Hepatocyte (in vitro differentiated cells): ENCODE data around the gene SFN.

Source experiments
- CTCF ChIP-seq: fragments of 200-600 bp; sonication (generic); IDR thresholded peaks from 2 replicates; pipeline ENCODE4 v1.5.1; 2016; ENCODE audit warnings: antibody characterized with exemption, mild to moderate bottlenecking; ENCODE audit not compliant: poor library complexity
- EZH2 ChIP-seq: fragments of 200-600 bp; sonication (generic); IDR thresholded peaks from 2 replicates; pipeline ENCODE4 v1.6.1; 2016; ENCODE audit warnings: antibody characterized with exemption, mild to moderate bottlenecking, borderline replicate concordance

DNA sequence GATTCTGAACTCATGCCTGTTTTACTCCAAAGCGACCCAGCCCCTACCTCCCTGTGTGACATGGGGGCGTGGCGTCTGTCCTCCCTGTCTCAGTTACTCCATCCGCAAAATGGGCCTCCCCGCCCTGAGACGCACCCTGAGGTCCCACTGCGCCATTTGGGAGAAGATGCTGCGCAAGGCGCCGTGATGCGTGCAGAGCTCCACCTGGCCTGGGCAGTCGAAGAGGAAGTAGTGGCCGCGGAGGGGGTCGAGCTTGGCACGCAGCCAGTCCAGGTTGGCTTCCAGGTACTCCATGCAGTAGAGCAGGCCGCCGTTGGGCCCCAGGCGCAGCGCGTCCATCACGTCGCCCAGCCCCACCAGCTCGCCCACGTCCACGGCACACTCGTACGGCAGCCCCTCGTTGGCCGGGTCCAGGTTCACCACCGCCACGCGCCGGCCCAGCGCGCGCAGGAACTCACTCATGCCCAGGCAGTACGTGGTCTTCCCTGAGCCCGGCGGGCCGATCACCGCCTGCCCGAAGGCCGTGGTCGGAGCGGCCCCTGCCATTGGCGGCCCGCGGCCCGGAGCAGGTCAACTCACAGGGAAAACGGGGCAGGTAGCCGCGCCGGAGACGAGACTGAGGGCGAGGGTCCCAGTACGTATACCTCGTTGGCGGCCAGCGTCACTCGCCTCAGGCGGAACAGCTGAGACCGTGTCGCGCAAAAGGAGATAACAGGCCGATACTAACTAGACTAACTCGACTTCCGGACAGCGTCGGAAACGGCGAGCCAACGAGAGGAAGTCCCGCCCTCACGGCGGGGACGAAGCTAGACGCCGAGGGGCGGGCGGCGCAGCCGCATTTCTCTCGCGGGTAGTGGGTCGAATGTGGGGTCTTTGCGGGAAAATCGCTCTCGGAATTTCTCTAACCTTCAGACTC is 26.9 kb downstream of the SFN start, which contains the start of gene GPN2:
- TF ChIP-seq CTCF (no peak), EZH2 (no peak)
